A549 (cell line): Measurements from ENCODE around the gene TMEM101. TPM values are rescaled to one million over a fixed set of nuclear protein-coding genes. Genes with fewer than 3 reads are reported as not detected.

Experiments used
- ATAC-seq, 2 experiments: fragments of 200-7000 bp in 1 of 2; fragments of >200 bp in 1 of 2; cut with Nextera tagmentation in 1 of 2; cut with Tn5 transposase in 1 of 2; 3 replicates each; pipeline versions ENCODE4 v1.8.0 to v1.9.1; 2018 to 2020; ENCODE audit warnings: mild to moderate bottlenecking in 1 of 2, moderate library complexity in 1 of 2
- CTCF ChIA-PET: fragments of 300-600 bp; sonication (Branson Sonifier 250); formaldehyde crosslinking; extraction: SDS; loops from one replicate; lab custom pipeline; 2021; ENCODE audit warnings: antibody characterized with exemption, inconsistent platforms; lab: Yijun Ruan, JAX
- POLR2A ChIA-PET: fragments of 350-600 bp; formaldehyde crosslinking; extraction: SDS; loops from one replicate; lab custom pipeline; 2021; ENCODE audit warnings: antibody characterized with exemption, inconsistent platforms; lab: Yijun Ruan, JAX
- DNase-seq, 2 experiments: peaks; one replicate each; pipeline versions ENCODE4 v3.0.0 to v3.0.0-alpha.2; 2011 to 2016; ENCODE audit warnings: low read depth in 1 of 2, low spot score in 1 of 2
- FAIRE-seq: peaks from 2 replicates; lab custom pipeline; 2011; peaks lifted over from hg19 to GRCh38; lab: Jason Lieb, UNC
- H3K27ac ChIP-seq, 2 experiments: fragments of >200 bp; sonication (Bioruptor Twin); formaldehyde crosslinking; 3 replicates each; pipeline ENCODE4 v1.5.1; 2016 to 2017
- H3K4me1 ChIP-seq: fragments of >200 bp; sonication (Bioruptor Twin); formaldehyde crosslinking; 3 replicates; pipeline ENCODE4 v1.6.1; 2016
- H3K4me2 ChIP-seq: fragments of >200 bp; sonication (Bioruptor Twin); formaldehyde crosslinking; 3 replicates; pipeline ENCODE4 v1.6.1; 2016
- H3K4me3 ChIP-seq: fragments of >200 bp; sonication (Bioruptor Twin); formaldehyde crosslinking; 3 replicates; pipeline ENCODE4 v1.5.1; 2016
- H3K9me3 ChIP-seq: fragments of >200 bp; sonication (Bioruptor Twin); formaldehyde crosslinking; 3 replicates; pipeline ENCODE4 v1.6.1; 2016
- CHD2 ChIP-seq: fragments of 150-350 bp; IDR thresholded peaks from 2 replicates; pipeline ENCODE4 v1.6.1; 2014; ENCODE audit warnings: low read length; ENCODE audit not compliant: partially characterized antibody
- EP300 ChIP-seq, 2 experiments: fragments of >200 bp; sonication (Bioruptor Twin); formaldehyde crosslinking; IDR thresholded peaks; 2 replicates in 1 of 2; 3 replicates in 1 of 2; pipeline ENCODE4 v1.6.1; 2016 to 2017
- ESRRA ChIP-seq: fragments of 150-350 bp; IDR thresholded peaks from 2 replicates; pipeline ENCODE4 v1.6.1; 2014; ENCODE audit warnings: mild to moderate bottlenecking, low read length, borderline replicate concordance
- GATA3 ChIP-seq: IDR thresholded peaks from 2 replicates; pipeline ENCODE4 v1.6.1; 2012; ENCODE audit warnings: borderline replicate concordance
- HDAC2 ChIP-seq: fragments of 200-600 bp; sonication (generic); IDR thresholded peaks from 2 replicates; pipeline ENCODE4 v1.6.1; 2016
- HEYL ChIP-seq: fragments of 250-450 bp; sonication (Bioruptor Pico); IDR thresholded peaks from 2 replicates; pipeline ENCODE4 v1.8.0; 2021; ENCODE audit warnings: mild to moderate bottlenecking, moderate library complexity
- HMGXB4 ChIP-seq: fragments of 250-450 bp; sonication (Bioruptor Pico); IDR thresholded peaks from 2 replicates; pipeline ENCODE4 v1.5.0; 2021; ENCODE audit warnings: mild to moderate bottlenecking, moderate library complexity, borderline replicate concordance
- HOXB13 ChIP-seq: fragments of 250-450 bp; sonication (Bioruptor Pico); IDR thresholded peaks from 2 replicates; pipeline ENCODE4 v1.5.0; 2020; ENCODE audit warnings: low read depth, mild to moderate bottlenecking, moderate library complexity
- JUNB ChIP-seq: fragments of >200 bp; sonication (Bioruptor Twin); formaldehyde crosslinking; IDR thresholded peaks from 2 replicates; pipeline ENCODE4 v1.6.1; 2016
- KDM5A ChIP-seq: fragments of 200-600 bp; sonication (generic); IDR thresholded peaks from 2 replicates; pipeline ENCODE4 v1.6.1; 2016; ENCODE audit warnings: antibody characterized with exemption, mild to moderate bottlenecking
- MYC ChIP-seq: IDR thresholded peaks from 2 replicates; pipeline ENCODE4 v1.6.1; 2012; ENCODE audit warnings: mild to moderate bottlenecking, inconsistent platforms, low read length, improper control_type of control experiment, borderline replicate concordance
- RARB ChIP-seq: fragments of 250-450 bp; sonication (Bioruptor Pico); IDR thresholded peaks from 2 replicates; pipeline ENCODE4 v1.8.0; 2021; ENCODE audit warnings: mild to moderate bottlenecking, moderate library complexity
- RCOR1 ChIP-seq: fragments of 150-350 bp; IDR thresholded peaks from 2 replicates; pipeline ENCODE4 v1.6.1; 2014; ENCODE audit warnings: antibody characterized with exemption, low read length, low read depth
- REST ChIP-seq: fragments of 200-600 bp; sonication (generic); IDR thresholded peaks from 2 replicates; pipeline ENCODE4 v1.6.1; 2016; ENCODE audit warnings: antibody characterized with exemption, mild to moderate bottlenecking, moderate library complexity
- RFX5 ChIP-seq: fragments of 450-650 bp; IDR thresholded peaks from 2 replicates; pipeline ENCODE4 v1.7.1; 2014; ENCODE audit warnings: antibody characterized with exemption, mild to moderate bottlenecking, moderate library complexity
- ZNF302 ChIP-seq: fragments of 250-450 bp; sonication (Bioruptor Pico); IDR thresholded peaks from 2 replicates; pipeline ENCODE4 v1.9.0; 2021; ENCODE audit warnings: inconsistent platforms, mild to moderate bottlenecking, moderate library complexity
- ZSCAN20 ChIP-seq: fragments of 250-450 bp; sonication (Bioruptor Pico); IDR thresholded peaks from 2 replicates; pipeline ENCODE4 v1.8.0; 2022; ENCODE audit warnings: mild to moderate bottlenecking, moderate library complexity
- WGBS: methylation state at CpG from one replicate; pipeline ENCODE4 v1.1.6; 2017; ENCODE audit errors: missing lambda C conversion rate; 5-methylcytosine and 5-hydroxymethylcytosine counted together
- polyA plus RNA-seq, 4 experiments: library from polyadenylated mRNA; depleted of rRNA in 3 of 4; stranded (reverse); fragments of >200 nt; fragmentation: RNase III in 1 of 4; extraction: RNeasy Plus Mini Kit Qiagen cat#74134 plus additional on column Dnase treatment in 1 of 4; gene quantifications; 2 replicates in 3 of 4; 3 replicates in 1 of 4; pipeline ENCODE4 v1.2.3, GENCODE V29; 2011 to 2017
- TF ChIP-seq, protein P1 (sequence below): IDR thresholded peaks from 2 replicates; pipeline ENCODE4 v1.6.1; 2012
- TF ChIP-seq, protein P2 (sequence below): IDR thresholded peaks from 2 replicates; pipeline ENCODE4 v1.6.1; 2012; ENCODE audit warnings: low read depth, borderline replicate concordance
- TF ChIP-seq, protein P3 (sequence below): IDR thresholded peaks from 2 replicates; pipeline ENCODE4 v1.6.1; 2012

Gene TMEM101
- polyA plus RNA-seq, 2 of the 4 experiments (the other 2 are of a cell fraction): 32.2 to 38.2 TPM

GRCh38 chr17:43992641-43993040 is 22.1 kb downstream of the TMEM101 start:
- Histone ChIP-seq H3K4me1 (0 out of 3 replicates have a peak, but pooled peaks cover 3% of the 10 kb centered on the region), H3K27ac (no peak overlapping the region), H3K4me2 (no peak overlapping the region), H3K4me3 (no peak overlapping the region), H3K9me3 (no peaks in the 10 kb centered on the region)
- CTCF ChIA-PET: interaction anchor here (0.6 to 24.9 kb wide), 10 partner anchors 8 to 232 kb away, joined by 3 to 657 read pairs (median 4); partner anchors contain the start of genes NAGS, PPY and PYY
- DNase-seq: no peak
- 93% methylated on average over 14 of the region's 14 CpGs for WGBS
- TF ChIP-seq HEYL: no peak
- no peak for FAIRE-seq
- no peak for ATAC-seq
- POLR2A ChIA-PET: interaction anchor here (0.7 kb wide), 1 partner anchor 24 kb away, joined by 4 read pairs; no protein-coding TSS in a partner anchor

DNA sequence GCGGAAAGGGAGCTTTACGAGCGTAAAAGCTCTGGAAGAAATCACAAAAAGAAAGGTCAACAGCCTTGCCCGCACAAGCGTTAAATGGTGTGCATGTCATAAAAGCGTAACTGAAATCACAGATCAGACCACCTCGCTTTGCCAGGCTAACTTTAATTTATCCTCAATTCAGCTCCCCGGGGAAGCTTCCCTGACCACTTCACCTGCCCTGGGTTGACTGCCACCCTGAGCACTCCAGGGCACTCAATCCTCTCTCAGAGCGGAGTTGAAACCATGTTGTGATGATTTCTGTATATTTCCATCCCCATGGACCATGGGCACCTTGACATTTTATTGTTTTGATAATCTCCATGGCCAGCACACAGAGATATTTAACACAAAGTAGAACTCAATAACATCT is 26.5 kb downstream of the TMEM101 start:
- no peak overlapping the region for H3K27ac ChIP-seq
- H3K9me3 ChIP-seq: no peaks in the 10 kb centered on the region
- H3K4me1 ChIP-seq: 0 out of 3 replicates have a peak, but pooled peaks cover 7% of the 10 kb centered on the region
- ChIA-PET CTCF (interaction anchor here (1.0 to 24.9 kb wide), 6 partner anchors 9 to 128 kb away, joined by 3 to 657 read pairs (median 4); partner anchors contain the start of genes PPY and PYY), POLR2A (interaction anchor here (0.6 kb wide), 2 partner anchors 28 to 82 kb away, joined by 4 to 5 read pairs; no protein-coding TSS in a partner anchor)
- WGBS: 86% methylated on average over 9 of the region's 9 CpGs
- DNase-seq: no peak
- no peak overlapping the region for H3K4me3 ChIP-seq
- no peak for ATAC-seq
- no peak for TF ChIP-seq RARB (CRISPR knock-in tag)
- no peak for TF ChIP-seq CHD2
- TF ChIP-seq EP300 (IDR thresholded peaks at IDR 0.05): no peak
- TF ChIP-seq, protein P1, sequence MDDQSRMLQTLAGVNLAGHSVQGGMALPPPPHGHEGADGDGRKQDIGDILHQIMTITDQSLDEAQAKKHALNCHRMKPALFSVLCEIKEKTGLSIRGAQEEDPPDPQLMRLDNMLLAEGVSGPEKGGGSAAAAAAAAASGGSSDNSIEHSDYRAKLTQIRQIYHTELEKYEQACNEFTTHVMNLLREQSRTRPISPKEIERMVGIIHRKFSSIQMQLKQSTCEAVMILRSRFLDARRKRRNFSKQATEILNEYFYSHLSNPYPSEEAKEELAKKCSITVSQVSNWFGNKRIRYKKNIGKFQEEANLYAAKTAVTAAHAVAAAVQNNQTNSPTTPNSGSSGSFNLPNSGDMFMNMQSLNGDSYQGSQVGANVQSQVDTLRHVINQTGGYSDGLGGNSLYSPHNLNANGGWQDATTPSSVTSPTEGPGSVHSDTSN: no peak
- TF ChIP-seq, protein P2, sequence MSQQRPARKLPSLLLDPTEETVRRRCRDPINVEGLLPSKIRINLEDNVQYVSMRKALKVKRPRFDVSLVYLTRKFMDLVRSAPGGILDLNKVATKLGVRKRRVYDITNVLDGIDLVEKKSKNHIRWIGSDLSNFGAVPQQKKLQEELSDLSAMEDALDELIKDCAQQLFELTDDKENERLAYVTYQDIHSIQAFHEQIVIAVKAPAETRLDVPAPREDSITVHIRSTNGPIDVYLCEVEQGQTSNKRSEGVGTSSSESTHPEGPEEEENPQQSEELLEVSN: no peak
- TF ChIP-seq HOXB13 (CRISPR knock-in tag): no peak
- no peak for TF ChIP-seq ZSCAN20 (CRISPR knock-in tag)
- H3K4me2 ChIP-seq: no peak overlapping the region
- no peak for FAIRE-seq

DNA sequence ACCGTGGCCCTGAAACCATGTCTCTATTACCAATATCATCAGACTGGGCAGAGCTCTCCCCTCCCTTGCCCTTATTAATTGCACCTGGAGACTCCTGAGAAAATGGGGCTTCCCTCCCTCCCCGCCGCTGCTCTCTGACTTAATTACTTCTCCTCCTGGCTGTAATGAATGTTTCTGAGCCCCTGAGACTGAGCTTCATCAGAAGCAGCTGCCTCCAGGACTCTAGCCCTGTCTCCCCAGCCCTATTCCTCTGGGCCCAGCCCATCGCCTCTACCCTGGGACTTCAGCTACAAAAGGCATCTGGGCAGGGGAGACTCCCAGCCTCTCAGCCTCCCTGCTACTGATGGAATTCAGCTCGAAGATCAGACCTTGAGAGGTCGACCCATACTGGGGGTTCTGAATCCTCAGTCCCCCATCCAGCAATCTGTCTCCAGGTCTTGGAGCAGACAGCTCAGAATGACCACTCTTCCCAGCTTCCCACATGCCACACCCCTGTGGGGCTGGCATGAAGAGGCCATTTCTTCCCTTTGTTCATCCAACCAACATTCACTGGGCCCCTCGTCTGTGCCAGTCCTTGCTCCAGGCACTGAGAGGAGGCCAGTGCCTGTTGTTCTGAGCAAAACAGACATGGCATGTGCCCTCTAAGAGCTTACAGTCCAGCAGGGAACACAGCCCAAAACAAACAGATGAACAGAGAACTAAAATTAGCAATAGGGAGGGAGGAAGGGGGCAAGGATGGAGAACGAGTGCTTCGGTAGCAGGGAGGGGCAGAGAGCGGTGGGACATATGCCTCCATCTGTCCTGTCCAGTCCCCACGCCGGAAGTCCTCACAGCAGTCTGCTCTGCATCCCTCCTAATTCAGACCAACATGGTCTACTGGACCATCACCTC is 27.4 kb downstream of the TMEM101 start:
- ChIA-PET POLR2A (interaction anchor here (0.6 kb wide), 1 partner anchor 27 kb away, joined by 4 read pairs; no protein-coding TSS in a partner anchor), CTCF (interaction anchor here (0.8 to 24.9 kb wide), 11 partner anchors 9 to 129 kb away, joined by 3 to 657 read pairs (median 4); partner anchors contain the start of genes PPY and PYY)
- H3K4me1 ChIP-seq: 0 out of 3 replicates have a peak, but pooled peaks cover 8% of the 10 kb centered on the region
- no peak overlapping the region for H3K27ac ChIP-seq
- no peak overlapping the region for H3K4me2 ChIP-seq
- no peaks in the 10 kb centered on the region for H3K9me3 ChIP-seq
- DNase-seq: no peak
- ATAC-seq: no peak; a peak in 1 of 6 replicates
- no peak overlapping the region for H3K4me3 ChIP-seq
- no peak for FAIRE-seq
- WGBS: 65% methylated on average over 12 of the region's 12 CpGs
- TF ChIP-seq GATA3 (no peak), EP300 (IDR thresholded peaks at IDR 0.05) (no peak), HMGXB4 (CRISPR knock-in tag) (no peak), HDAC2 (no peak), RCOR1 (no peak), KDM5A (no peak), ESRRA (no peak), ZNF302 (no peak), JUNB (no peak), REST (no peak), MYC (no peak), RFX5 (no peak)
- TF ChIP-seq, protein P3, sequence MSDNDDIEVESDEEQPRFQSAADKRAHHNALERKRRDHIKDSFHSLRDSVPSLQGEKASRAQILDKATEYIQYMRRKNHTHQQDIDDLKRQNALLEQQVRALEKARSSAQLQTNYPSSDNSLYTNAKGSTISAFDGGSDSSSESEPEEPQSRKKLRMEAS: no peak
- TF ChIP-seq, all 56 proteins: peak for 0
